BJ (cell line): ENCODE data around the gene TM4SF1. TPM values are rescaled to one million over a fixed set of nuclear protein-coding genes. Genes with fewer than 3 reads are reported as not detected.
"Not testable (repeated sequence)": the region's sequence is repeated elsewhere in the genome, so short reads cannot be mapped to it uniquely, and the experiment has no call there.

Experiments
- CTCF ChIA-PET: fragments of 350-600 bp; formaldehyde crosslinking; extraction: SDS; loops from one replicate; lab custom pipeline; 2021; ENCODE audit warnings: antibody characterized with exemption, inconsistent platforms; lab: Yijun Ruan, JAX
- POLR2A ChIA-PET: fragments of 300-600 bp; sonication (Branson Sonifier 250); formaldehyde crosslinking; extraction: SDS; loops from one replicate; lab custom pipeline; 2021; ENCODE audit warnings: antibody characterized with exemption; lab: Charles Lee
- DNase-seq: peaks from one replicate; pipeline ENCODE4 v3.0.0-alpha.2; 2011; ENCODE audit warnings: low read depth
- H3K27me3 ChIP-seq: 2 replicates; pipeline ENCODE4 v1.6.0; 2011; ENCODE audit warnings: low read length; ENCODE audit not compliant: control insufficient read depth, insufficient read depth
- H3K36me3 ChIP-seq: 2 replicates; pipeline ENCODE4 v1.5.1; 2011; ENCODE audit warnings: low read length; ENCODE audit not compliant: control insufficient read depth, insufficient read depth
- H3K4me3 ChIP-seq: 2 replicates; pipeline ENCODE4 v1.5.1; 2011; ENCODE audit warnings: low read depth, mild to moderate bottlenecking, control low read depth, low read length
- polyA plus RNA-seq: library from polyadenylated mRNA; depleted of rRNA; stranded (reverse); fragments of >200 nt; gene quantifications from 2 replicates; pipeline ENCODE4 v1.2.3, GENCODE V29; 2011
- TF ChIP-seq, protein P1 (sequence below): IDR thresholded peaks from 2 replicates; pipeline ENCODE4 v1.5.1; 2011; ENCODE audit warnings: low read depth, mild to moderate bottlenecking, control low read depth, inconsistent platforms, low read length, moderate library complexity; ENCODE audit not compliant: insufficient read depth

The TM4SF1 gene
- polyA plus RNA-seq, 1 experiment, result 48.0 TPM

DNA sequence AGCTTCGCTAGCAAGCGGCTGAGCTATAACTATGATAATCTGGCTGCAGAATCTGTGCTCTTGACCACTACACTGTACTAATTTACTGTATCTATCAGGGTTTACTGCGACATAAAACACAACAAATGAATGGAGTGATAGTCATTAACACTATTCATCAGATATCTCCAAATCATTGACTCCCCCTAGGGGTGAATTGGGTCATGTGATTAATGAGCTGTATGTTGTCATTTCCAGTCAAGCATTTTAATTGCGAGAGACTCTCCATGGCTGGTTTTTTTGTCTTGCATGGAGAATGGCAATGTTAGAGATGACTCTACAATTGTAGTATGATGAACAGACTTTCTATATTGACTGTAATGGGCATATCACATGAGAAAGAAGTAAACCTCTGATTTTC, 33.5 kb downstream of the TM4SF1 start:
- Histone ChIP-seq H3K27me3 (no peaks in the 10 kb centered on the region), H3K36me3 (no peaks in the 10 kb centered on the region), H3K4me3 (no peak overlapping the region)
- ChIA-PET CTCF (interaction anchor here (1.5 to 1.9 kb wide), 3 partner anchors 8 to 148 kb away, joined by 3 to 10 read pairs (median 7); no protein-coding TSS in a partner anchor), POLR2A (no interaction called here)
- TF ChIP-seq, protein P1, sequence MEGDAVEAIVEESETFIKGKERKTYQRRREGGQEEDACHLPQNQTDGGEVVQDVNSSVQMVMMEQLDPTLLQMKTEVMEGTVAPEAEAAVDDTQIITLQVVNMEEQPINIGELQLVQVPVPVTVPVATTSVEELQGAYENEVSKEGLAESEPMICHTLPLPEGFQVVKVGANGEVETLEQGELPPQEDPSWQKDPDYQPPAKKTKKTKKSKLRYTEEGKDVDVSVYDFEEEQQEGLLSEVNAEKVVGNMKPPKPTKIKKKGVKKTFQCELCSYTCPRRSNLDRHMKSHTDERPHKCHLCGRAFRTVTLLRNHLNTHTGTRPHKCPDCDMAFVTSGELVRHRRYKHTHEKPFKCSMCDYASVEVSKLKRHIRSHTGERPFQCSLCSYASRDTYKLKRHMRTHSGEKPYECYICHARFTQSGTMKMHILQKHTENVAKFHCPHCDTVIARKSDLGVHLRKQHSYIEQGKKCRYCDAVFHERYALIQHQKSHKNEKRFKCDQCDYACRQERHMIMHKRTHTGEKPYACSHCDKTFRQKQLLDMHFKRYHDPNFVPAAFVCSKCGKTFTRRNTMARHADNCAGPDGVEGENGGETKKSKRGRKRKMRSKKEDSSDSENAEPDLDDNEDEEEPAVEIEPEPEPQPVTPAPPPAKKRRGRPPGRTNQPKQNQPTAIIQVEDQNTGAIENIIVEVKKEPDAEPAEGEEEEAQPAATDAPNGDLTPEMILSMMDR, result no peak
- no peak for DNase-seq

DNA sequence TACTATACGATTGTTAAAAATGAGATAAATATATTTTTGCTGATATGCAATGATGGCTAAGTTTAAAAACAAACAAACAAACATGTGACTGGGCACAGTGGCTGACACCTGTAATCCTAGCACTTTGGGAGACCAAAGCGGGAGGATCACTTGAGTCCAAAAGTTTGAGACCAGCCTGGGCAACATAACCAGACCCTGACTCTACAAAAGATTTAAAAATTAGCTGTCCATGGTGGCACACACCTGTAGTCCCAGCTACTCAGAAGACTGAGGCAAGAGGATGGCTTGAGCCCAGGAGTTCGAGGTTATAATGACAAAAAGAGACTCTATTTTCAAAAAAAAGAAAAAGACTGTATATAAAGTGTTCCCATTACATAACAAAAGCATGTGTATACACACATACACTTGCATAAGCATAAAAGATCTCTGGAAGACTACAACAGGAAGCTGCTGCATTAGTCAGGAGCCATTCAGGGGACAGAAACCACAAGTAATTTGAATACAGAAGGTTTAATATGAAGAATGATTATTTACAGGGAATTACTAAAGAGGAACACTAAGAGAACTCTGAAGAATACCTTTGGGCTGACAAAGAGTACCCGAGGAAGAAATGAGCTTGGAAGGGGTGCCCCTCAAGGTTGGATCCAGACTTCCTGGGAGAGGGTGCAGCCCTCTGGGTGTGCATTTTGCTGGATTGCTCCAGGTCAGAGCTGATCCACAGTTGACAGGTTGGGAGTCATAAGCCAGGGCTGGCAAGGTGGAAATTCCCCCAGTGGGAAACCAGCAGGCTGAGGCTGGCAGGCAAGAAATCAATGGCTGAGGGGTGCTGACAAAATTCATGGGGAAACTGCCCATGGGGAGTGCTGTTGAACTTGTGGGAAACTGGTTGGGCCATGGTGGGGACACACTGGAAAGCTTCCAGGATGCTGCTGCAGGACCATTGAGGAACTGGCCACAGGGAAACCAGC, 34.8 kb downstream of the TM4SF1 start:
- TF ChIP-seq, protein P1, result no peak
- Histone ChIP-seq H3K4me3 (no peak overlapping the region), H3K27me3 (no peaks in the 10 kb centered on the region), H3K36me3 (no peaks in the 10 kb centered on the region)
- ChIA-PET CTCF (interaction anchor here (1.2 to 1.9 kb wide), 7 partner anchors 9 to 222 kb away, joined by 3 to 10 read pairs (median 4); no protein-coding TSS in a partner anchor), POLR2A (no interaction called here)
- DNase-seq, result peak; percentile 55

DNA sequence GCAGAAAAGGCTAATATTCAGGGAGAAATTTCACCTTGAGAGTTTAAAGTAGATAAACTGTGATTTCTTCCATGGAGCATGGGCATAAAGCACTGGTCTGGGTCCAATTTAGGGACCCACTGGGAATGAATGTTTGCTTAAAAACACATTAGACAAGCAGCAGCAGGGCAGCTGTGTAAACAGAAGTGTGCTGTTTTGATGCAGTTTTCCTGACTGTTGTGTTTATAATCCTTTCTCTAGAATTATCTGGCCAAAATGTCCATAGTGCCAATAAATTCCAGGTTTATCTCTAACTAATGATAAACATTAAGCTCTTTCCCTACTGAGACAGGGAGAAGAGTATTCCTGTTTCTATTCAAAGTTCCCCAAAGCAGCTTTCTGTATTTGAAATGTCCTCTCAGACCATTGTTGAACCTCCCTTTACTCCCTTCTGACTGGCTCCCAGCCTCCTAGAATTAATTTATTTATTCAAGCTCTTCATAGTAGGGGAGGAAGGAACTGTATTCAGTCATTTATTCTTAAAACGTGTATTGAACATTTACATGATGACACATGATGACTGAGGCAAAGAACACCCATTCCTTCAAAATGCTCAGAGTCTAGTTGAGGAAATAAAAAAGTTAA, 37.0 kb downstream of the TM4SF1 start:
- Histone ChIP-seq H3K36me3 (no peaks in the 10 kb centered on the region), H3K27me3 (no peaks in the 10 kb centered on the region), H3K4me3 (no peak overlapping the region)
- ChIA-PET CTCF (interaction anchor here (1.0 to 2.7 kb wide), 4 partner anchors 9 to 48 kb away, joined by 3 to 11 read pairs (median 4); no protein-coding TSS in a partner anchor), POLR2A (interaction anchor here (0.6 kb wide), 1 partner anchor 157 kb away, joined by 7 read pairs; no protein-coding TSS in a partner anchor)
- TF ChIP-seq, protein P1, result no peak
- DNase-seq, result no peak

DNA sequence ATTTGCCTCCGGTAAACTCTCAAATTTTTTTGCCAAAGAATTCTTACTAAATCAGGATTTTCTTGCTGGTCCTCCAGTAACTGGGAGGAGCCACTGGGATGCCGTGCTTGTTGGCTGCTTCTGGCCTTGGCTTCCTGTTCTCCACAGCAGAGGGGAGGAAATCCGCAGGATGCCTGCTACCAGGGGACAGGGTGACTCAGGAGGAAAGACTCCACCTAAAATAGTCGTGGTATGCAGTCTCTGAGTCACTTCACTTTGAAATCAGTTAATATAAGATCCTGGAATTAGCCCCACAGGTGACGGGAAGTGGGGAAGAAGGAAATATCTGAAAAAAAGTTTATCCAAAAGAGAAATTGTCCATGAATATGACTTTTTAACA, 37.5 kb downstream of the TM4SF1 start:
- DNase-seq, result peak; percentile 94
- Histone ChIP-seq H3K4me3 (no peak overlapping the region), H3K27me3 (no peaks in the 10 kb centered on the region), H3K36me3 (no peaks in the 10 kb centered on the region)
- CTCF ChIA-PET, result interaction anchor here (1.0 to 2.7 kb wide), 4 partner anchors 10 to 47 kb away, joined by 3 to 11 read pairs (median 4); no protein-coding TSS in a partner anchor
- TF ChIP-seq, protein P1, result no peak
- POLR2A ChIA-PET, result interaction anchor here (0.6 kb wide), 1 partner anchor 157 kb away, joined by 7 read pairs; no protein-coding TSS in a partner anchor

DNA sequence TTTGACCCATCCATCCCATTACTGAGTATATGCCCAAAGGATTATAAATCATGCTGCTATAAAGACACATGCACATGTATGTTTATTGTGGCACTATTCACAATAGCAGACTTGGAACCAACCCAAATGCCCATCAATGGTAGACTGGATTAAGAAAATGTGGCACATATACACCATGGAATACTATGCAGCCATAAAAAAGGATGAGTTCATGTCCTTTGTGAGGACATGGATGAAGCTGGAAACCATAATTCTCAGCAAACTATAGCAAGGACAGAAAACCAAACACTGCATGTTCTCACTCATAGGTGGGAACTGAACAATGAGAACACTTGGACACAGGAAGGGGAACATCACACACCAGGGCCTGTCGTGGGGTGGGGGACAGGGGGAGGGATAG, 40.0 kb downstream of the TM4SF1 start:
- CTCF ChIA-PET, POLR2A ChIA-PET, DNase-seq, H3K4me3 ChIP-seq, H3K36me3 ChIP-seq, H3K27me3 ChIP-seq: not testable (repeated sequence)
